Activated T-cell treated with anti-CD3 and anti-CD28 coated beads for 48 hours (primary cell): ENCODE measurements around the gene SURF4.
"Not testable (repeated sequence)": the region's sequence is repeated elsewhere in the genome, so short reads cannot be mapped to it uniquely, and the experiment has no call there.

Source experiments
- DNase-seq: peaks from one replicate; pipeline ENCODE4 v3.0.0-alpha.2; 2020; ENCODE audit warnings: low read depth

SURF4 gene

DNA sequence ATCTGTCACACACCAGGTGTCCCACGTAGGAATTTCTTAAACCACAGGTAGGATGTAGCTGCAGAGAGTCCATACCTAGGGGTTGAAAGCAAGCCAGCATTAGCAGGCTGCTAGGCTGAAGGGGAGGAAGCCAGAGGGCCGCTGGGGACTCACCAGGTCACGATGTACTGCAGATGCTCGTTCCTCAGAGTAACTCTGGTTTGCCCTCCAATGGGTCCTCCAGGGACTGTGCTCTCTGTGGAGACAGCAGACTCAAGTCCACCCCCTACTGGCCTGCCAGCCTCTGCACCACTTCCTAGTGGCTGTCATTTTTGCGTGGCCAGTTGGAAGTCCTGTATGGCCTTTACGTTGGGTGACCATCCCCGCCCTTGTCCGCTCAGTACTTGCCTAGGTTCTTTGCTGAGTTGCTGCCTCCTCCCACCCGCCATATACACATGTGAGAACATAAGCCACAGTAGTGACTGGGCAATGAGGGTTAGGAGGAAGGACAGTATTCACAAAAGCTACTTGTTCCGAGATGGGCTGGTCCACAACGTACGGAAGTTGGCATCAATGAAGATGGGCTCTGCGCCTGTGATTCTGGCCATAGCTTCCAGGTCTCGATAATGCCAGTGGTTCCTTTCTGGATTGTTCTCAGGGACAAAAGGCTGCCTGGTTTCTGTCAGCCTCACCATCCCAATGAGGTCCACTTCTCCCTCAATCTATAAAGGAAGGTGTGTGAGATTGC is 23.8 kb downstream of the SURF4 start:
- no peak for DNase-seq

DNA sequence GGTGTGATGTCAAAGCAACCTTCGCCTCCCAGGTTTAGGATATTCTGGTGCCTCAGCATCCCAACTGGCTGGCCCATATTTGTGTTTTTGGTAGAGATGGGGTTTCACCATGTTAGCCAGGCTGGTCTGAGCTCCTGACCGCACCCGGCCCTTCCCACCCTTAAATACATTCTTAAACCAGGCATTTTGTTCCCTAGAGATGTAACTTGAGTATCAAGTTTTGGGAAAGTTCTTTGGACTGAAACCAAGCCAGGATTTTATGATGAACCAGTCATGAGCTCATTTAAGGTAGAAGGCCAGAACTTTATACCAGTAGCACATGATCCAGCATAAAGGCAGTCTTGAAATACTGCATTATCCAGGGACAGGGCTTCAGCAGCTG is 24.3 kb downstream of the SURF4 start:
- DNase-seq, result no peak

DNA sequence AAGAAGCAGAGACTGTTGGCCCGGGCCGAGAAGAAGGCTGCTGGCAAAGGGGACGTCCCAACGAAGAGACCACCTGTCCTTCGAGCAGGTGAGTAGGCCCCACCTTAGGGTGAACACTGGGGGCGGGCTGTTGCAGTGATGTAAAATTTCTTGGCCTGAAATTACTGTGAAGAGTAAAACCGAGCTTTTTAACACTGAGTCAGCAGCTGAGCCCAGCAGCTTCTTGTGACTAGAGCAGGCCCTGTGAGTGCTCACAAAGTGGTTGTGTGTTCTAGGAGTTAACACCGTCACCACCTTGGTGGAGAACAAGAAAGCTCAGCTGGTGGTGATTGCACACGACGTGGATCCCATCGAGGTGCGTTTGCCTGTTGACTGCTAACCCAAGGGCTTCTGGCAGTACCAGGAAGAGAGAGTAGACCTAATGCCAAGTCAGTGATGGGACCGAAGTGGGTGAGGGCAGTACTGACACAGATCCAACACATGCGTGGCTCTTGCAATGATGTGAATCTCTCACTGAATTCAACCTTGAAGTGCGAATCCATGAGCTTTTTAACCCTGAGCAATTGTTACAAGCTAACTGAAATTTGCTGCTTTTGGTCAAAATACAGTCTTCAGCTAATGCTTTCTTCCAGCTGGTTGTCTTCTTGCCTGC is 25.8 kb downstream of the SURF4 start:
- DNase-seq, result no peak

DNA sequence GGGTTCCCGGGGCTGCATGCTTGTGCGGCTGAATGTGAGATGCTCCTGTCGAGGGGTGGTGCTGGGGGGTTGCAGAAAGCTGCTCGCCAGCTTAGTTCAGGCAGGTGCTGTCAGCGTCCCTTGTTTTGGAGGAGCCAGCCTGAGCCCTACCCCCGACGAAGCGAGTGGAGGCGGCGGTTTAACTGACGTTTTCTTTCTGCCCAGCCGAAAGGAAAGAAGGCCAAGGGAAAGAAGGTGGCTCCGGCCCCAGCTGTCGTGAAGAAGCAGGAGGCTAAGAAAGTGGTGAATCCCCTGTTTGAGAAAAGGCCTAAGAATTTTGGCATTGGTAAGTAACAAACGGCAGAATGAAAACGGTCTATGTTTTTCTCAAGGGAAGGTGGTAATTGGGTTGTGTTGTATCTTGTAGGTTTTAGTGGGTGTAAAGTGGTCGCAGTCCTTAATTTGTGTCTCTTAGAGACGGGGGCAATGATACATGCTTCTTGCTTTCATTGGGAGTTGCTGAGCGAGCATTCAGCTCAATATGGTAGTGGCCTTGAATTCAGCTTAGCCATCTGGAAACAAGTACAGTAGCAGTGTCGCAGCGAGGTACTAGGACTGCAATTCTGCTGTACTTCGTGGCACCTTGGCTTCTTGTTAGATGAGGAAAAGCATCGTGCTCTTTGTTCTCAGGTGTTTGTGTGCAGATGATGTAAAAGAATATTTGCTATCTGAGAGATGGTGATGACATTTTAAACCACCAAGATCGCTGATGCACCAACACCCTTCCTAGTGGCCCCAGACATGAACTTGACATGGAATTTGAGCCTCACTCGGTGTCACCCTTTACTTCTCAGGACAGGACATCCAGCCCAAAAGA is 26.9 kb downstream of the SURF4 start:
- no peak for DNase-seq

DNA sequence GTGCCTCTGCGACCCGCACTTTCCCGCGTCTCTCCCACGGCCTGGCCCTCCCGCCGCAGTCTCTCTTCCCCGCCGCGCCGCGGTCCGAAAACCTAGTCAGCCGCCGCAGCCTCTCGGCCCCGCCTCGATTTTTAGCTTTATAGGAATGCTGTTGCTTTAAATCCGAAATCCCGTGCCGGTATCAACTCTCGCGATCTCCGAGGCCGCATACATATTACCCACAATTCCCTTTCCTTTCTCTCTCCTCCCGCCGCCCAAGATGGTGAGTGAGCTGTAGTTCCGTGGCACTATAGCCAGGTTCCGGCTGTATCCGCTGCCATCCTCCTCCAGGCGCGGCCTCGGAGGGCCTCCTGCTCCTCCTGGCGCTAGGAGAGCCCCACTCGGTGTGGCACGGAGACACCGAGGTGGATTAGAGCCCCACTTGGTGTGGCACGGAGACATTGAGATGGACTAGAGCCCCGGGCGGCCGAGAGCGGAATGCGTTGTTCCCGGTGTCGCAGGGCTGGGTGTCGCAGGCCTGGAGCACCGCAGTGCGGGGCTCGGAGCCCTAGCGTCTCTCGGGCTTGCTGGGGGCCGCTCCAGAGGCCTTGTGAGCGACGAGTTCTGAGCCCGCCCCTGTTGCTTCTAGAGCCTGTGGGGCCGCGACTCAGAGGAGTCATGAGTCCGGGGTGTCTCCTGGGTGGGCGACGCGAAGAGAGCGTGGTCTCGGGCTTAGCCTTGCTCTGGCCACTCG is 27.7 kb downstream of the SURF4 start, which contains the start of the genes MED22 and RPL7A:
TSS of gene MED22 (minus strand) at position 147 of the 733 bp plus-strand sequence. CDS start 1,469 bp downstream, outside the sequence.
TSS of gene RPL7A (plus strand) at position 234 of the 733 bp plus-strand sequence. CDS start at position 260, 26 bp downstream.
- peak; percentile 87 for DNase-seq

DNA sequence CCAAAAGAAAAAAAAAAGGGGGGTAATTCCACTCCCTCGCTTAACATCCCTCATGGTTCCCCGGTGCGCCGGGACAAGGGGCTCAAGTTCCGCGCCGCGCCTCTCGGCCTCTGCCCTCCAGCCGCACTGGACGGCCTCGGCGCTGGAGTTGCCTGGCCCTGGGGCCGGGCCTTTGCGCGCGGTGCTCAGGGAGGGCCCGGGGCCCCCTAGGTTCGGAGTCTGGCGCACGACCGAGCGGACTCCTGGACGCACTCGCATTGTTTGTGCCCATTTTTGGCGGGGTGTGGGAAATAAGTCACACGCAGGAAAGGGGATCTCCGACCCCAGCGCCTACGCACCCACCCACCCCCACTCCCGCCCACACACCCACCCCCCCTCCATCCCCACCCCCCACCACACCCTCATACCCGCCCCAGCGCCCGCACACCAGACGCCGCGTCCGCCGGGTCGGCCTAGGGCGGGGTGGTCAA is 28.3 kb downstream of the SURF4 start:
- no peak for DNase-seq

DNA sequence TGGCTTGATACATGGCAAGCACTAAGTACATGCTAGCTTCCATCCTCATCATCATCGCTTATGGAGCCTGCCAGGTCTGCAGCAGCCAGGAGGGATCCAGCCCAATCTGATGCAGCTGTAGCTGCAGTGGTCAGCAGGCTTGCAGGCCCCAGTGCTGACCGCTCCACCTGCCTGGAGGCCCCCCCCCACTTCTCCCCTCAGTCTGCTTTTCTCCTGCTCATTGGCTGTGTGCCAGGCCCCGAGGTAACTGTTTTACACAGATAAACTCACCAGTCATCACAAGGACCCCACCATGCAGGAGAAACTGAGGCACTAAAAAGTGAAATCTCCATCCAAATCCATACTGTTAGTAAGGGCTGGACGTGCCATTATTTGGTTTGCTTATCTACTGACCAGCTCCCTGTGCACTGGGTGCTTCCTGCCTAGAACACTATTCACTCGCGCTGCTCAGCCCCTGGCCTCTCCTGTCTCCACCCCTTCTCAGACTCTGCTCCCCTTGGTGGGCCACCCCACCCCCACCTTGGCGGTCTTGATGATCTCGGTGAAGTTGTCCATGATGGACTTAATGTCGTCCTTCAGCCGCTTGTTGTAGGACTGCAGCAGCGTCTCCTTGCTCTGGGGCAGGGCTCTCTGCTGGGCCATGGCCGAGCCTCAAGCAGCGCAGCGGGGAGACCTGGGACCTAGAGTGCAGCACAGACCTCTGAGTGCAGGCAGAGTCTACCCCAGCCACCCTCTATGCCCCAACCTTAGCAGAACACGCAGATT is 29.7 kb downstream of the SURF4 start:
- no peak for DNase-seq

DNA sequence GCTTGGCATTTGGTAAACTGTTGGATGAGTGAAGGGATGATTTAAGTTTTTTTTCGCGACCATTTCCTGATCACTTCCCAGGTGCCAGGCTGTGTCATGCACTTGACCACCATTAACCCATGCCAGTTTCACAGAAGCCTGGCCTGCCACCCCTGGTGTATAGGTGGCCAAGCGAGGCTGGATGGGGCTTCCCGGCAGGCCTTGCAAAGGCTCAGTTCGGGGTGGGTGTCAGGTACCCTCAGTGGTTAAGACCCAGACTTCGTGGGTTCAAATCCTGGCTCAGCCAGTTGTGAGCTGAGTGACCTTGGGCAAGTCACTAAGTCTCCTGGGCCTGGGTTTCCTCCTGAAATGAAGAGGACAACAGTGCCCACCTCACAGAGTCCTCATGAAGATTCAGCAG is 30.3 kb downstream of the SURF4 start:
- DNase-seq, result no peak

DNA sequence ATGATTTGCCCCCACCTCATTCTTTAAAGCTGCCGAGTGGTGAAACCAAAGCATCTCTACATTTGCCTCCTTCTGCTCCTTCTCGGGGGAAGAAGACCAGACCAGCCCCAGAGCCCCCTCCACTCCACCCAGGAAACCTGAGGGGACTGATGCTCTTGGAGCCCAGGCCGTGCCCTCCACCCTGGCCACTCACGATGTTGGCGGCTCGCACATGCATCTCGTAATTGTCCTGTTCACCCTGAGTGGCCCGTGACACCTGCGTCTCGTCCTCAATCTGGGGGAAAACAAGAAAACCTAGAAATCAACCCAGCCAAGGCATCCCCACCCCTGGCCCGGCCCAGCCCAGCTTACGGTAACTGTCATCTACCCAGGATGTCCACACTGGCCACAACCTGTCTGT is 30.9 kb downstream of the SURF4 start:
- no peak for DNase-seq

DNA sequence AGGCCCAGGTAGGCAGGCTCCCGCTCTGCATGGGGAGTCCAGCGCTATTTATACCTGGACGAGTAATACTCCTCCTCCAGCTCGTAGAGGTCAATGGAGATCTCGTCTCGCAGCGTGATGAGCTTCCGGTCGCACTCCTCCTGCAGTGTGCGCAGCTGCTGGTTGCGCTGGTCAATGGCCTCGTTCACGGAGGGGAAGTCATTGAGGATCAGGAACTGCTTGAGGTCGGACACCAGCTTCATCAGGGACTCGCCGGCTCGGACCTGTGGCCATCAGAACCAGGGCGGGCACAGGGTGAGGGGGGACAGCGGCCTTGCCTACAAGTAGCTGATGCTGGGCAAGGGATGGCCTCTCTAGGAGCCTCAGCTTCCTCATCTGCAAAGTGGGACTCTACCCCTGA is 31.8 kb downstream of the SURF4 start:
- no peak for DNase-seq

DNA sequence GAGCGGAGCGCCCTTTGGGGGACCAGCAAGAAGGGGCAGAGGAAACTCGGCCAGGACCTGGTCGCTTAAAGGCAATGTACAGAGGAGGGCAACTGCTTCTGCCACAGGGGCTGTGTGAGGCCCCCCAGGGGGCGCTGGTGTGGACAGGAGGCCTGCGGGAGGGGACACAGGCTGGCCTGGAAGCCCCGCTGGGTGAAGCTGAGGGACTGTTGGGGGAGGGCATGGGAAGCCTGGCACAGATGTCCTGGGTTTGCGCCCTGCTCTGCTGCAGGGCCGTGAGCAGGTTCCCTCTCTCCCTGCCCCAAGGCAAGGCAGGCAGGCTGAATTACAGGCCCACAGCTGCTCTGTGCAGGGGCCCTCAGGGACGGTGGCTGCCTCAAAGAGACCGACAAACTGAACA is 33.3 kb downstream of the SURF4 start:
- no peak for DNase-seq

DNA sequence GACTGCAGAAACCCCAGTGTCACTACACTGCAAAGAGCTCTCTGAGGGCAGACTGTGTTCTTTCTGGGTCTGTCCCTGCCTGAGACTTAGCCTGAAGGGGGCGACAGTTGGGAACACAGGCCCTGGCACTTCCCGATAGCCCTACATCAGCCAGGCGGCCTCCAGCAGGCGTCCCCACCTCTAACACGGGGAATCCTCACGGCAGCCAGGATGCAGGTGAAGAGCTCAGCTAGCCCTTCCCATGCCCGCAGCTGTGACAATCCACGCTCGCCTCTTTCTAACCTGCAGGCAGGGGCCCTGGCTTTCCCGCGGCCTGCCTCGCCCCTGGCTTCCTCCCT is 33.8 kb downstream of the SURF4 start:
- no peak for DNase-seq

DNA sequence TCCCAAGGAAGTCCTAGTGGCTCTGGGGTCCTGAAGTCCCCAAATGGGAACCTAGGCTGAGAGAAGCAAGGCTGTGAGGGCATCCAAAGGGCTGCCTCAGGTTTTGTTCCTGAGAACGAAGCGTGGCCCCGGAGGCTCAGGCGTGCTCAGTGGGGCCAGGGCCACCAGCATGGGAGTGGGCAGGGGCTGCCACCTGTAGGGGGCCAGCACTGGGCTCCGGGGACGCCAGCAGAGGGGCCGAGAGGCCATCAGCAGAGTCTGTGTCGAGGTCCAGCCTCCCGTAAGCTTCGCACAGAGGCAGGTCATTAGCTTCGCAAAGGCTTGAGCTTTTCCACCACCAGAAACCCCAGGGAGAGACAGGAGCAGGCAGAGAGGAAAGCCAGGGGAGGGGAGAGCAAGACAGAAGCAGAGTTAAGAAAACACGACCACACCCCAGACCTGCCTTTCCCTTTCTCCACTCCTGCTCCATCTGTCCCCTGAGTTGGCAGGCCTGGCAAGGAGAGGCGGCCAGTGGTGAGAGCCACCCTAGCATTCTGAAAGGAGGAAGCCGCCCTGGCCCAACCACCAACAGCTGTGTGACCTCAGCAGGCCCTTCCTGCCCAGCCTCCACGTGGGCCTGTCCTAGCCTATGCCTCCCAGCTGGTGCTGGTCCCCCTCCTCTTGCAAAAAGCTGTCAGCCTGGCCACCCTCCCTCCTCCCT is 34.3 kb downstream of the SURF4 start:
- no peak for DNase-seq

DNA sequence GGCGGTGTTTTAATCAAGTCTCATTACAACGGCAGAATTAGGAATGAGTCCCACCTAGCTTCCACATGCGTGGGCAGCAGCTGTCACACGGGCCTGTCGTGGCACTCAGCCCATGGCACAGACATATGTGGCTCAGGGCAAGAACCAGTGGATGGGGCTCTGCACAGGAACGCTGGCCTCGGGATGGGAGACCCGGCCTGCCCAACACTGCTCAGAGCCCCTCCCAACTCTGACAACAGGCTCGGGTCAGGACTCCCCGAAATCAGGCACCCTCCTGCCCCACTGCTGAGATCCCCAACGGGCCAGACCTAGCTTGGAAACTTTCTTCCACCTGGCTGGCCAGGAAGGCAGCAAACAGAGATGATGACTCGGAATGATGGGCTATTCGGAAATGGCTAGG is 34.9 kb downstream of the SURF4 start:
- no peak for DNase-seq

DNA sequence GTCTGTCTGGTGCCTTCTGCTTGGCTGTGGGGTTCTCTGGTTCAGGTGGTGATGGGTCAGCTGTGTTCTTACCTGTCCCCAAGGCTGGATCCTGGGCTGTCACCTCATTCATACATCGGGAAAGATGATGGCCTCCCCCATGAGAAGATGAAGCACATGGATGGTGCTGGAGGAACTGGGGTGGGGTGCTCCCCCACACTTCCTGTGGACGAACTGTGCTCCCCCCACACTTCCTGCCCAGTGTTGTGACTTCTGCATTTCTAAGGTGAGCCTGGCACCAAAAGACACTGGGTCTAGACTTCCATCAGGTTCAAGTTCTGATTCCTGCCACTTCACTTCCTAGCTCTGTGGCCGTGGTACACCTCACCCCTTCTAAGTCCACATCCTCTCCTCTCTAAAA is 35.6 kb downstream of the SURF4 start:
- no peak for DNase-seq

DNA sequence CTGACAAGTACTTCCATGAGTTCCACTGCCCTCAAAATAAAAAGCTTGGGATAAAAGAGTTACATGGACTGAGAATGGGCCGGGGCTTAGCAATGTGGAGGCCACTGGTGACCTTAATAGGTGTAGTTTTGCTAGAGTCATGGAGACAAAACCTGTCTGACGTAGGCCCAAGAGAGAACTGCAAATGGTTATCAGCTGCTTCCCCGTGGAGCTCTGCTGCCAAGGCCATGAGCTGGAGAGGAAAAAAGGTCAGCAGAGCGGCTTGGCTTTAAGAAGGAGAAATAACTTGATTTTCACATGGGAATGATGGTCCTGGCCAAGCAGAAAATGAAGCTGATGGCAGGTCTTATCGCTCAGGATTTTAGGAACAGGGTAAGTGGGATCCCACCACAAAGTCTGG is 36.2 kb downstream of the SURF4 start:
- no peak for DNase-seq

DNA sequence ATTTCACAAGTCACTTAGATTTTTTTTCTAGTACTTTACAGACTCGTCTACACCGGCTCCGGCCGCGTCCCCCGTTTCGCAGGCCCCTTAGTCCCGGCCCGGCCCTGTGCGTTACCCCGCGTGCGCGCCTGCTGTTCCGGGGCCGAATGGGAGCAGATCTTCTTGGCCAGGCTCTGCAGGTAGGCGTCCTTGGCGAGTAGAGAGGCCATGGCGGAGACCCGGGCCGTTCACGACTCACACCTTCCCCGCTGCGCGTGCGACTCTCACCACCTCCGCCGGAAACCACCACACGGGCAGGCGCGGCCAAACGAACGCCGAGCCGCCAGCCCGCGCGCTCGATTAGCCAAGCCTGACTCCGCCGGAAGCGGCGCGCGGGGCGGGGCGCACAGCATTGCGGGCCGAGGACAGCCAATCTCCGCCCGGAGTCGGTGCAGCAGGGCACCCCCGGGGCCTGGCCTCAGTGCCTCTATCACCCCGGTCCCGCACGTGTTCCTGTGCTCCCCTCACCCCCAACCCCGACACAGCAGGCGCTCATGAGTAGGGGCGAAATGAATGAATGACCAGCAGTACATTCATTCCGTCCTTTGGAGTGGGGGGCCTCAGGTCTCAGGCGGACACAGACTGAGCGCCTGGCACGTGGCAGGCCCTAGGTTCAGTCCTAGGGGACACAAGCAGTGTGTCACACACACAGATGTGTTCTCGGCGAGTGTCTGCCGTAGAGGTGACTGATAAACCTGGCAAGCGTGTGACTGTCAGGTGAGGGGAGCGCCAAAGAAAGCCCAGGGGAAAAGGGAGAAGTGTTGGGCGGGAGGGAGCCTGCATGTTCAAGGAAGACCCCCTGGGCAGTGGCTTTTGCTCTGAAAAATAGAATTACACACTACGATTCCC is 39.7 kb downstream of the SURF4 start, which contains the start of gene SURF6:
TSS of gene SURF6 (minus strand) at position 265 of the 888 bp plus-strand sequence. CDS start at position 209, 56 bp downstream.
- DNase-seq, result peak; percentile 97

DNA sequence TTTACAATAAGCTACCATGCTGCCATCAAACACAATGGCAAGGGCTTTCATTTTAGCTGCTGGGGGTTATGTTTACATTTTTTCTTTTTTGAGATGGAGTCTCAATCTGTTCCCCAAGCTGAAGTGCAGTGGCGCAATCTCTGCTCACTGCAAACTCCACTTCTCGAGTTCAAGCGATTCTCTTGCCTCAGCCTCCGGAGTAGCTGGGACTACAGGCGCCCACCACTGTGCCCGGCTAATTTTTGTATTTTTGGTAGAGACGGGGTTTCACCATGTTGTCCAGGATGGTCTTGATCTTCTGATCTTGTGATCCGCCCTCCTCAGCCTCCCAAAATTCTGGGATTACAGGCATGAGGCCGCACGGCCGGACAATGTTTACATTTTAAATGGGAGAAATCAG is 41.0 kb downstream of the SURF4 start:
- not testable (repeated sequence) for DNase-seq

DNA sequence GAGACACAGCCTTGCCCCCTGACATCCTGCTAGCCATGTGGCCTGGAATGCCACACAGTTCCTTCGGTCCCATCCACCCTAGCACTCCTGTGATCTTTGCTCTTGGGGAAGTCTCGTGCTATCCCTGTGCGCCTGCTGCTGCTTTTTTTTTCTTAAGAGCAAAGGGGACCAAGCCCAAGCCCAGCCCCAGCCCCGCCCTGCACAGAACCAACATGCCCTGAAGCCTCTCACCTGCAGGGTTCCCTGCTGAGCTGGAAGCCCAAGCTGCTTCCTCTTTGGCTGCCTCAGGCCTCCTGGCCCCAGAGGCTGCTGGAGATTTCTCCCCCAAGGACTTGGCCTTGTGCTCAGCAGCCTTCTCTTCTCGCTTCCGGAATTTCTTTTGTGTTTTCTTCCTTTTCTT is 41.7 kb downstream of the SURF4 start:
- no peak for DNase-seq
